NCI-H187 treated with DMSO at 0.1 percent for 48 hours (cell line): ENCODE measurements around the gene ZNF692.

Source experiments
- DNase-seq: peaks from one replicate; lab custom pipeline; 2025; lab: John Stamatoyannopoulos, UW

ZNF692 gene

GRCh38 chr1:248824701-248825100 lies 34.2 kb downstream of the ZNF692 start:
- no peak for DNase-seq

- no peak for DNase-seq
Measured at GRCh38 chr1:248824301-248824700, 34.6 kb downstream of the ZNF692 start.

GRCh38 chr1:248823517-248824001 lies 35.3 kb downstream of the ZNF692 start:
- DNase-seq, result no peak

- DNase-seq, result no peak
Measured at GRCh38 chr1:248822148-248823032, 36.5 kb downstream of the ZNF692 start.

- DNase-seq, result no peak
Measured at GRCh38 chr1:248821641-248822040, 37.2 kb downstream of the ZNF692 start.

GRCh38 chr1:248821101-248821500 lies 37.8 kb downstream of the ZNF692 start:
- DNase-seq, result no peak

GRCh38 chr1:248820041-248820585 lies 38.8 kb downstream of the ZNF692 start:
- no peak for DNase-seq

- DNase-seq, result no peak
Measured at GRCh38 chr1:248818505-248819374, 40.1 kb downstream of the ZNF692 start.

- no peak for DNase-seq
Measured at GRCh38 chr1:248817065-248817464, 41.8 kb downstream of the ZNF692 start.

- DNase-seq, result no peak
Measured at GRCh38 chr1:248816042-248816851, 42.6 kb downstream of the ZNF692 start.

- no peak for DNase-seq
Measured at GRCh38 chr1:248815407-248816034, 43.4 kb downstream of the ZNF692 start.

- no peak for DNase-seq
Measured at GRCh38 chr1:248814351-248814750, 44.5 kb downstream of the ZNF692 start.

- no peak for DNase-seq
Measured at GRCh38 chr1:248813546-248813945, 45.3 kb downstream of the ZNF692 start.

GRCh38 chr1:248812736-248813425 lies 46.0 kb downstream of the ZNF692 start:
- DNase-seq, result no peak

- no peak for DNase-seq
Measured at GRCh38 chr1:248811514-248812490, 47.1 kb downstream of the ZNF692 start.

- no peak for DNase-seq
Measured at GRCh38 chr1:248810727-248811513, 48.0 kb downstream of the ZNF692 start.

GRCh38 chr1:248810000-248810726 lies 48.7 kb downstream of the ZNF692 start:
- DNase-seq, result no peak

- no peak for DNase-seq
Measured at GRCh38 chr1:248808876-248809275, 50.0 kb downstream of the ZNF692 start.
